ENCODE measurements around the gene POLR1A.
"Not testable (repeated sequence)": the region's sequence is repeated elsewhere in the genome, so short reads cannot be mapped to it uniquely, and the experiment has no call there.

The POLR1A gene

DNA sequence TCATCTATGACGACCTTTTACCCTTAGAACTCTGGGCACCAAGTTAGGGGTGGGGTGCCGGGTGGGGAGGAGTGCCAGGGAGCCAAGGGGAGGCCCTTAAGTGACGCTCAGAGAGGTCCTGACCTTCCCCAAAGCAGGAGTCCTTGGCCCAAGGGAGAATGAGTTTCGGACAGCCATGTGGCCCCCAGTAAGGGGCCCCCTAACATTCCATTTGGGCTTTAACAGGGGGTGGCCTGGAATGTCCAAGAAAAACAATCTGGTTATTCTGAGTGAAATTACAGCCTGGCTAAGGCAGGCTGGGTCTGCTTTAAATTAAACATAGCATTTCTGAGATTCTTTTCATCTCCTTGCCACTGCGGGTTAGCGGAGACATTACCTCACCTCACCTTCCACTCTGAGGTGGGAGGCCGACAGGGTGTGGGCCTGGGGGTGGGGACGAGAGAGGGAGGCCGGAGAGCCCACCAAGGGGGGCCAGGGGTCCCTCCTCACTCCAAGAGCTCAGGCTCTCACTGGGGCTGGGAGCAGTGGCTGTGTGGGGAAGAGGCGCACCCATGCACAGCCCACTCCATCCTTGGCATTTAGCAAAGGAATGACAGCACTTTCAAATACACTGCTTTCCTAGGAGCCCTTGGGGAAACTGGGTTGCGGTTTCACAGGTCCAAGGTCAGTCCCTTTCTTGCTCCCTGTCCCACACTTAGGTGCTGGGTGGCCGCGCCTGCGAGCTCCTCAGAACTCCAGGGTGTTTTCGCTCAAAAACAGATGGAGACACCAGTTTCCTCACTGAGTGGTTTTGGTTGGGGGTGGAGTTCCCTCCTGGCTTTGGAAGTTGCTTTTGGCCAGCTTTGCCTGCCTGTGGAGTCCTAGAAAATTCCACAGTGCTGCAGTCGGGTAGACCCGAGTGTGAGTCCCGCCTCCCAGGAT lies 107.4 kb downstream of the POLR1A start:
- DNase-seq (ENCODE audit: low read depth): no peak

DNA sequence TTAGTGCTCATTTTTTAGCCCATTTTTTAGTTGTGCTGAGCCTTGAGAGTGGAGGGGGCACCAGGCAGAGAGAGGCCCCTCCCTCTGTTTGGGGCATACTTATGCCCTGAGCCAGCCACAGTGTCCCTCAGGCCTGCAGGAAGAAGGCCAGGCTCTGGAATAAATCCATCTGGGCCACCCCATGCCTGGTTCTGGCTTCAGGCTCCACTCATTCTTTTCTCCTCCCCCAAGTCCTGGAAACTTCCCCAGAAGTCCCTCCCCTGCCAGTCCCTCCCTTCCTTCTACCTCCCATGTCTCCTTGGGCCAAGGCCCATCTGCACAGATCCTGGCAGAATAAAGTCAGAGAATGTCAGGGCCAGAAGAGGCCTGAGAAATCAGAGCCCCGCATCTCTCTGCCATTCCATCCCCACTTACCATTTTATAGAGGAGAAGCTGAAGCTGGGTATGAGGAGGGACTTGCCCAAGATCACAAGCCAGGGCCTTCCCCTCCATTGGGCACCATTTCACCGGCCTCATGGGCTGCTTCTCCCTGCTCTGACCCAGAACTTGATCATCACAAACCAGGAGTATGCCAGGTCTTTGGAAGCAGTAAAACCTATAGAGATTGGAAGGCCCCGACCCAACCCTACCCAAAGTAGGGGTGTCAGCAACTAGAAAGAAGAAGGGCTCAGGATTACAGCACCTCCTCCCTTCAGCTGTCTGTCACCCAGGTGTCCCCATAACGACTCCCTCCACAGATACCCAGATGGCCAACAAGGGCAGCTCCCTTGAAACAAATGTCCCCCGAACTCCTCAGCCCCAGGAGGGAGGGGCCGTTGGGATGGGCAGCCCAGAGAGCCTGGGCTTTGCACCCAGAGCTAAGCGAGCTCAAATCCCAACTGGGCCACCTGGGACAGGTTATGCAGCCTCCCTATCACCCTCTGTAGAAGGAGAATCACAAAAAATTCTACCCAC lies 108.4 kb downstream of the POLR1A start:
- DNase-seq (ENCODE audit: low read depth): no peak

- no peak for DNase-seq (ENCODE audit: low read depth)
Observed at GRCh38 chr2:85996591-85996990, 109.1 kb downstream of the POLR1A start.

- no peak for DNase-seq (ENCODE audit: low read depth)
Observed at GRCh38 chr2:85995648-85996529, 109.8 kb downstream of the POLR1A start.

- DNase-seq (ENCODE audit: low read depth): no peak
Observed at GRCh38 chr2:85994897-85995647, 110.6 kb downstream of the POLR1A start.

- no peak for DNase-seq (ENCODE audit: low read depth)
Observed at GRCh38 chr2:85994421-85994777, 111.3 kb downstream of the POLR1A start.

GRCh38 chr2:85992611-85993010 lies 113.1 kb downstream of the POLR1A start:
- no peak for DNase-seq (ENCODE audit: low read depth)

DNA sequence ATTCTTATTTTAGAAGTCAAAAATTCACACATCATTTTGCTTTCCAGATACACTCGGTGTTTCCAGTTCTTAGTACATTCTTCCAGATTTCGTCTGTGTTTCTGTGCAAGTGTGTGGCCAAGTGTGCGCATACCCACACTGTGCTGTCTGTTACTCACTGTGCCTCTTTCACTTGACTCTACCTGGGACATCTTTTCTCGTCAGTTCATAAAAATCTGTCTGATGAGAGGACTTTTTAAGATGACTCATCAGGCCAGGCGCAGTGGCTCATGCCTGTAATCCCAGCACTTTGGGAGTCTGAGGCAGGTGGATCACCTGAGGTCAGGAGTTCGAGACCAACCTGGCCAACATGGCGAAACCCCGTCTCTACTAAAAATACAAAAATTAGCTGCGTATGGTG lies 113.6 kb downstream of the POLR1A start:
- DNase-seq (ENCODE audit: low read depth): not testable (repeated sequence)

DNA sequence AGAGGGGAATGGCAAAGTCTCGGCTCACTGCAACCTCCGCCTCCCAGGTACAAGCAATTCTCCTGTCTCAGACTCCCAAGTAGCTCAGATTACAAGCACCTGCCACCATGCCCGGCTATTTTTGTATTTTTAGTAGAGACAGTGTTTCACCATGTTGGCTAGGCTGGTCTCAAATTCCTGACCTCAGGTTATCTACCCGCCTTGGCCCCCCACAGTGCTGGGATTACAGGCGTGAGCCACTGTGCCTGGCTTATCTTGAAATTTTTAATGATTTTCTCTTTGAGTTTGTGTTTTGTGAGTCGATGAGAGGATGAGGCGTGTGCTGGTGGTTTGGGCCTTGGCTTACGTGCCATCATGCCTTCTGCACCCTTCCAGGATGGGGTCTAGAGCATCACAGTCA lies 115.6 kb downstream of the POLR1A start:
- no peak for DNase-seq (ENCODE audit: low read depth)

- DNase-seq (ENCODE audit: low read depth): no peak
Observed at GRCh38 chr2:85989288-85989865, 116.3 kb downstream of the POLR1A start.

DNA sequence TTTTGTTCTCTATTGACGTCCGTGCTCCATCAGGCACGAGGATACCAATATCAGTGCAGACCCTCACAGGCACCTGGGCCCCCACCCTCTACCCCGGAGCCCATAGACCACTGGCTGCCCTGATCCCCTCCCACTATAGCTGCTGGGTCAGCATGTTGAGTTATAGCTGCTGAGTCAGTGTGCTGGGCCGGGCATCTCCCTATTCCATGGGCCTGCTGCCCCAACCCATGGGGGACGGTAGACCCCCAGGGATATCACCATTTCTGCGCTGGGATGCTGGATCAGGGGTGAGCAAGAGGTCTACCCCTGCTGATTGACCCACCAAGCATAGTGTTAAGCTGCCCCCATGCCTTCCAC lies 116.8 kb downstream of the POLR1A start:
- DNase-seq (ENCODE audit: low read depth): no peak

GRCh38 chr2:85988175-85988913 lies 117.3 kb downstream of the POLR1A start:
- DNase-seq (ENCODE audit: low read depth): no peak

DNA sequence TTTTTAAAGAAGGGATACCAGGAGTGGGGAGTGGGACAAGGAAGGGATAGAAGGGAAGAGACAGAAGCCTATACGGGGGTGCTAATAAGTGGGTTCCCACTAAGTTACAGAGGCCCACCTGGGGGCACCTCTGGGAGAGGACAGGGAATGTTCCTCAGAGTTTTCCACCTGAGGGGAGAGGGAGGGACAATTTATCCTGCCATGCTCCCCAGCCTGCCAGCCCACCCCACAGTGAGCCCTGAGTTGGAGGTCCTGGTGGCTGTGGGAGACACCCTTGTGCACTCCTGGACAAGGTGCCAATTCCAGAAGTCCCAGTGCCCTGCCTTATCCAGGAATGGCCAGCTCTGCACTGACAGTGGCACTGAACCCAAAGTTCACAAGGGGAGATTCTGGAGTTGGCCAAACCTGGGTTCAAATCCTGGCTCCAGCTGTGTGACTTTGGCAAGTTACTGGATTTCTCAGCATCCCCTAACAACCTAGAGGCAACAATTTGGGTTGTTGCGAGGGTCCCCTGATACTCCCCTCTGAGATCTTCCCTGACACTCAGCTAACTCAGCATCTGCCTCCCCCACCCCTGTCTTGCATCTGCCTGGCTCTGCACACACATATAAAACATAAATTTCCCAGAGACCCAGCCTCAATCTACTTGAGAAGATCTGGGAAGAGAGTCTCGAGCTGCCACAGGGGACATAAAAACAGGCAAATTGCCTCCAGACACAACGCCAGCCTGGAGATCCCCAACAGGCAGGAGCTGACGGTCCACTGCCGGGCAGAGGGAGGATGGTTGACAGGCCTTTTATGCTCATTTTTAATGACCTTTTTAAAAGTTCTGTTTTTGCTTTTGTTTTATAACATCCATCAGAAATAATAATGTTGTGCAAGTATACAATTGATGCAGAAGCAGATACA lies 118.2 kb downstream of the POLR1A start:
- DNase-seq (ENCODE audit: low read depth): no peak

DNA sequence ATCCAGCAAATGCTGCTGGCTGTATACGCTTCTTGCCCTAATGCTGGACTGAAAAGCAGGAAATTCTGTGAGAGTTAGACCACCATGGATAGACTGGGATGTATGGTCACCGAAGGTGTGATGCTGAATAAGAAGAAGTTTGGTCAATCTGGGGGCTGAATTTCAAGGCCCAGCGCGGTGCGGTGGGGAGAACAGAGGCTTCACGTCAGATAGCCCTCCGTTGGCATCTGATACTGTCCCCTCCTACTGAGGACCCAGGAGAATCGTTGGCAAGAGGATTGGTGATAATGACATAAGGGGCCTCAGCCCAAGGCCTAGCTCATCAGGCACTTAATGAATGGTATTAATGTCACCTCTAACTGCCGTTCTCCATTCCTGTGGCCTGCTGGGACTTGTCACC lies 119.6 kb downstream of the POLR1A start:
- no peak for DNase-seq (ENCODE audit: low read depth)

DNA sequence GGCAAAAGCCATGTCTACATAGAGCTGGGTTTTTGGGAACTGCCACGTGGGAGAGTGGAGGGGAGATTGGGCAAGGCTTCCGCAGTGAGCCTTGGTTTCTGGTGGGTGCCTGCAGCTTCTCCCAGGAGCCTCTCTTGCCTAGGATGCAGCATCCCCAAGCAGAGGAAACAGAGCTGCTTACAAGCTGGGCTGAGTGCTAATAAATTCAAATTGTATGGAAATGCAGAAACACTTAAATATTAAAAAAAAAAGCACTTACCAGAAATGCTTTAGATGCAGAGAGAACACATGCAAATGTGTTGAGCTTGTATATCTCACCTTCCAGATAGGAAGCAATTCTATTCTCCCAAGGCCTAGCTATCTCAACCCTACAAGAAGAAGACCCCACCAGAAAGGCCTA lies 120.9 kb downstream of the POLR1A start:
- no peak for DNase-seq (ENCODE audit: low read depth)

GRCh38 chr2:85983766-85984165 lies 121.9 kb downstream of the POLR1A start:
- DNase-seq (ENCODE audit: low read depth): no peak

DNA sequence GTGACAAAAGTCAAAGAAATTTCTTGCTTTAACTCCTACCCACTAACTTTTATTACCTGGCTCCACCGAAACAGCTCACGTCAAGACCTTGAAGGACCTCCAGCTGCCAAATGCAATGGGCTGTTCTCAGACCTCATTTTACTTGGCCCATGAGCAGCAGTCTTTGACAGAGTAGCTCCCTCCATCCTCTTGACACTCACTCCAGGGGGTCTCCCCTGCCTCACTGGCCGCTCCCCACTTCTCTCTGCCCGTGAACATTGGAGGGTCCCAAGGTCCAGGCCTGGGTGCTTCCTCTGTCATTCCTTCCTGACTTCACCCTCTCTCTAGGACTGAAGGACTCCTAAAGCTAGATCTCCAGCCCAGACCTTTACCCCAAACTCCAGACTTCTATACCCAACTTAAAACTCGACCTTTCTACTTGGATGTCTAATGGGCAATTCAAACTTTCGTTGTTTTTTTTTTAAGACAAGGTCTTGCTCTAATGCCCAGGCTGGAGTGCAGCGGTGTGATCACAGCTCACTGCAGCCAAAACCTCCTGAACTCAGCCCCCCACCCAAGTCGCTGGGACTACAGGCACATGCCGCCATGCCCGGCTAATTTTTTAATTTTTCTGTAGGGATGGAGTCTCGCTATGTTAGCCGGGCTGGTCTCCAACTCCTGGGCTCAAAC lies 124.0 kb downstream of the POLR1A start:
- no peak for DNase-seq (ENCODE audit: low read depth)
